Esophagus squamous epithelium (tissue), 5 donors: ENCODE measurements around the gene PCNX4. TPM values are rescaled to one million over a fixed set of nuclear protein-coding genes. Genes with fewer than 3 reads are reported as not detected.

Experiments
- DNase-seq: peaks from one replicate; lab custom pipeline; 2025; lab: John Stamatoyannopoulos, UW
- H3K27ac ChIP-seq, 4 donors: fragments of 200-600 bp; sonication (generic); one replicate each; pipeline ENCODE4 v1.5.1; 2016 to 2019; ENCODE audit warnings: mild to moderate bottlenecking in 1 of 4
- H3K27me3 ChIP-seq, 4 donors: fragments of 200-600 bp; sonication (generic); 1 replicate in 3 of 4; 2 replicates in 1 of 4; pipeline versions ENCODE4 v1.5.1 to v1.6.0; 2017 to 2021; ENCODE audit warnings: antibody characterized with exemption in 1 of 4
- H3K36me3 ChIP-seq, 3 donors: fragments of 200-600 bp; sonication (generic); one replicate each; pipeline ENCODE4 v1.5.1; 2016 to 2019
- H3K4me1 ChIP-seq, 3 donors: fragments of 200-600 bp; sonication (generic); one replicate each; pipeline ENCODE4 v1.5.1; 2017 to 2019
- H3K4me3 ChIP-seq, 4 donors: fragments of 200-600 bp; sonication (generic); 1 replicate in 3 of 4; 2 replicates in 1 of 4; pipeline ENCODE4 v1.5.1; 2016 to 2019; ENCODE audit warnings: mild to moderate bottlenecking in 2 of 4, moderate library complexity in 1 of 4
- H3K9me3 ChIP-seq, 3 donors: fragments of 200-600 bp; sonication (generic); one replicate each; pipeline ENCODE4 v1.5.1; 2016 to 2019
- POLR2A ChIP-seq, 4 donors: fragments of 450-650 bp; IDR thresholded peaks; one replicate each; pipeline ENCODE4 v1.6.1; 2017; ENCODE audit warnings: antibody characterized with exemption in 4 of 4, mild to moderate bottlenecking in 4 of 4, moderate library complexity in 3 of 4
- WGBS, 2 donors: methylation state at CpG; one replicate each; pipeline ENCODE4 v1.1.5; 2018; 5-methylcytosine and 5-hydroxymethylcytosine counted together
- intact Hi-C: fragments of 100-400 bp; cut with DNase I; formaldehyde crosslinking; loops from one replicate; pipeline ENCODE4 v1.15.0; 2022
- total RNA-seq, 4 donors: library from RNA; depleted of rRNA; stranded (reverse); fragments of >200 nt; gene quantifications; one replicate each; pipeline ENCODE4 v1.1.0, GENCODE V29; 2016
- TF ChIP-seq, protein P1 (sequence below), 6 experiments: fragments of 450-650 bp in 4 of 6; fragments of 200-600 bp in 2 of 6; sonication (generic) in 2 of 6; IDR thresholded peaks; one replicate each; pipeline ENCODE4 v1.5.1; 2016 to 2019; ENCODE audit warnings: antibody characterized with exemption in 6 of 6, mild to moderate bottlenecking in 4 of 6, moderate library complexity in 4 of 6
- donor health status: DM: yes; HTN: yes; CAD: no.

PCNX4 gene
- total RNA-seq, 4 donors from 2014 or later, result 9.4 to 31.1 (median 18.7) TPM

DNA sequence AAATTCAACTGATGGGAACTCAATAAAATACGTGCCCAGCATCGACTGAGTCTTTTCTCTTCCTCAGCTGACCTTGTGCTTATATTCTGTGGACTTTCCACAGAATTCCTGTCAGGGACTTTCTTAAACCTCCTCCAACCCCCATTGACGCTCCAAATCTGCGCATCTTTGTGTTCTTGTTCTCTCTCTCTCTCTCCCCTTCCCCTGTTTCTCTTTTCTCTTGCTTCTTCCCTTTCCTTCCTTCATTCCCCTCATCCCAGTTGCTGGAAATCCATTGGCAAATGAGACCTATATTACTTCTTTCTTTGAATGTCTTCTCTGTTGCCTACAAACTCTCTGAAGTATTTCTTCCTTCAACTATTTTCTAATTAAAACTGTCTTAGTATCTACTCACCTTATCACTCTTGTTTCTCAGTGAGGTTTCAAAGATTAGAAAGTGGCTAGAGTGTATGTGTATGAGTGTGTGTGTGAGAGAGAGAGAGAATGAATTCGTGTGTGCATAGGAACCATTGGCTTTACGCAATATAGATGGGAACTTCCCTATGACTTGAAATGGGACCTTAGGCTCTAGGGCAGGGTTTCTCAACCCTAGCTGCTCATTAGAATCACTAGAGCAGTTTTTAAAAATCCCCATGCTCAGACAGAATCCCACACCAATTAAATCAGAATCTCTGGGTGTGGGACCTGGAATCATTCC lies 115.3 kb downstream of the PCNX4 start:
- DNase-seq, result no peak
- Histone ChIP-seq H3K9me3 (no peaks in the 10 kb centered on the region), H3K27me3 (no peaks in the 10 kb centered on the region), H3K4me1 (peaks cover 0 to 5% (median 0%) of the 10 kb centered on the region in 3 donors), H3K27ac (no peak overlapping the region), H3K36me3 (no peaks in the 10 kb centered on the region), H3K4me3 (no peak overlapping the region)
- 68 to 77% methylated on average over 6 of the region's 6 CpGs for WGBS, 2 donors
- TF ChIP-seq POLR2A (IDR thresholded peaks at IDR 0.05), result no peak
- TF ChIP-seq, protein P1, sequence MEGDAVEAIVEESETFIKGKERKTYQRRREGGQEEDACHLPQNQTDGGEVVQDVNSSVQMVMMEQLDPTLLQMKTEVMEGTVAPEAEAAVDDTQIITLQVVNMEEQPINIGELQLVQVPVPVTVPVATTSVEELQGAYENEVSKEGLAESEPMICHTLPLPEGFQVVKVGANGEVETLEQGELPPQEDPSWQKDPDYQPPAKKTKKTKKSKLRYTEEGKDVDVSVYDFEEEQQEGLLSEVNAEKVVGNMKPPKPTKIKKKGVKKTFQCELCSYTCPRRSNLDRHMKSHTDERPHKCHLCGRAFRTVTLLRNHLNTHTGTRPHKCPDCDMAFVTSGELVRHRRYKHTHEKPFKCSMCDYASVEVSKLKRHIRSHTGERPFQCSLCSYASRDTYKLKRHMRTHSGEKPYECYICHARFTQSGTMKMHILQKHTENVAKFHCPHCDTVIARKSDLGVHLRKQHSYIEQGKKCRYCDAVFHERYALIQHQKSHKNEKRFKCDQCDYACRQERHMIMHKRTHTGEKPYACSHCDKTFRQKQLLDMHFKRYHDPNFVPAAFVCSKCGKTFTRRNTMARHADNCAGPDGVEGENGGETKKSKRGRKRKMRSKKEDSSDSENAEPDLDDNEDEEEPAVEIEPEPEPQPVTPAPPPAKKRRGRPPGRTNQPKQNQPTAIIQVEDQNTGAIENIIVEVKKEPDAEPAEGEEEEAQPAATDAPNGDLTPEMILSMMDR (IDR thresholded peaks at IDR 0.05), result no peak
- intact Hi-C loops, result no loop called here

GRCh38 chr14:60210703-60211102 lies 119.0 kb downstream of the PCNX4 start:
- TF ChIP-seq, protein P1 (IDR thresholded peaks at IDR 0.05), result no peak
- TF ChIP-seq POLR2A (IDR thresholded peaks at IDR 0.05), result no peak
- H3K4me1 ChIP-seq, result no peaks in the 10 kb centered on the region
- no peaks in the 10 kb centered on the region for H3K27me3 ChIP-seq
- H3K4me3 ChIP-seq, result no peak overlapping the region
- H3K9me3 ChIP-seq, result no peaks in the 10 kb centered on the region
- no peak for DNase-seq
- no peaks in the 10 kb centered on the region for H3K36me3 ChIP-seq
- 57 to 58% methylated on average over 1 of the region's 1 CpG for WGBS, 2 donors
- intact Hi-C loops, result no loop called here
- no peak overlapping the region for H3K27ac ChIP-seq

- no peak for DNase-seq
- H3K4me1 ChIP-seq, result no peaks in the 10 kb centered on the region
- H3K27me3 ChIP-seq, result no peaks in the 10 kb centered on the region
- no peaks in the 10 kb centered on the region for H3K36me3 ChIP-seq
- WGBS, 2 donors, result 78 to 85% methylated on average over 3 of the region's 3 CpGs
- H3K9me3 ChIP-seq, result no peaks in the 10 kb centered on the region
- no peak overlapping the region for H3K27ac ChIP-seq
- intact Hi-C loops, result no loop called here
- no peak for TF ChIP-seq POLR2A (IDR thresholded peaks at IDR 0.05)
- TF ChIP-seq, protein P1 (IDR thresholded peaks at IDR 0.05), result no peak
- no peak overlapping the region for H3K4me3 ChIP-seq
Measured at GRCh38 chr14:60211153-60211552, 119.4 kb downstream of the PCNX4 start.

- Histone ChIP-seq H3K9me3 (no peaks in the 10 kb centered on the region), H3K27me3 (no peaks in the 10 kb centered on the region), H3K4me1 (no peaks in the 10 kb centered on the region), H3K27ac (no peak overlapping the region), H3K4me3 (no peak overlapping the region), H3K36me3 (no peaks in the 10 kb centered on the region)
- 69 to 86% methylated on average over 5 of the region's 5 CpGs for WGBS, 2 donors
- intact Hi-C loops, result no loop called here
- no peak for TF ChIP-seq POLR2A (IDR thresholded peaks at IDR 0.05)
- TF ChIP-seq, protein P1 (IDR thresholded peaks at IDR 0.05), result no peak
- no peak for DNase-seq
Measured at GRCh38 chr14:60212503-60213371, 121.0 kb downstream of the PCNX4 start.

GRCh38 chr14:60214003-60214402 lies 122.3 kb downstream of the PCNX4 start:
- Histone ChIP-seq H3K27me3 (no peaks in the 10 kb centered on the region), H3K4me3 (no peak overlapping the region), H3K4me1 (no peaks in the 10 kb centered on the region), H3K36me3 (no peaks in the 10 kb centered on the region), H3K27ac (no peak overlapping the region), H3K9me3 (no peaks in the 10 kb centered on the region)
- 72 to 79% methylated on average over 3 of the region's 3 CpGs for WGBS, 2 donors
- intact Hi-C loops, result no loop called here
- no peak for TF ChIP-seq POLR2A (IDR thresholded peaks at IDR 0.05)
- TF ChIP-seq, protein P1 (IDR thresholded peaks at IDR 0.05), result no peak
- DNase-seq, result no peak
